ENCODE data around the gene CRYZL1. TPM values are rescaled to one million over a fixed set of nuclear protein-coding genes. Genes with fewer than 3 reads are reported as not detected.

CRYZL1 gene
- total RNA-seq, 1 donor from 2014 or later = 36.5 TPM

GRCh38 chr21:33549848-33550771, 91.4 kb downstream of the CRYZL1 start:
- H3K27ac Mint-ChIP-seq = no peak overlapping the region
- H3K27me3 Mint-ChIP-seq (ENCODE audit: low read depth) = no peaks in the 10 kb centered on the region
- peaks cover 26% of the 10 kb centered on the region for H3K4me1 Mint-ChIP-seq (ENCODE audit: low read depth)
- no peak overlapping the region for H3K4me3 Mint-ChIP-seq (ENCODE audit: low read depth)
- peaks cover 80% of the 10 kb centered on the region for H3K36me3 Mint-ChIP-seq (ENCODE audit: low read depth)
- H3K9me3 Mint-ChIP-seq = no peaks in the 10 kb centered on the region
- intact Hi-C loops (cut with micrococcal nuclease) = no loop called here
- DNase-seq (ENCODE audit: low spot score) = no peak

DNA sequence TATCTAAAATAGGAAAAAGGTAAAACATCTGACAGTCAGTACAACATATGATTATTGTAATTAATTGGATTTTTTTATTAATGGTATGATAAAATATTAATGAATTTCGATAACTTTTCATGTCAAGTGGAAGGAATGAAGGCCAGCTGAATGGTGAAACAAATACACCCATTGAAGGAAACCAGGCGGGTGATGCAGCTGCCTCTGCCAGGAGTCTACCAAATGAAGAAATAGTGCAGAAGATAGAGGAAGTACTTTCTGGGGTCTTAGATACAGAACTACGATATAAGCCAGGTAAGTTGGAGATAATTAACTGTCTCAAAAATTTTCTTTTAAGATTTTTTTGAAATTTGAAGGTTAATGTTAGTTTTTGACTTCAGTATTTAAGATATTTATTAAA, 95.5 kb downstream of the CRYZL1 start:
- Mint-ChIP-seq H3K4me3 (ENCODE audit: low read depth) (no peak overlapping the region), H3K27me3 (ENCODE audit: low read depth) (no peaks in the 10 kb centered on the region), H3K4me1 (ENCODE audit: low read depth) (peaks cover 20% of the 10 kb centered on the region), H3K9me3 (no peaks in the 10 kb centered on the region), H3K27ac (peak overlapping the region; percentile 42), H3K36me3 (ENCODE audit: low read depth) (peaks cover 59% of the 10 kb centered on the region)
- intact Hi-C loops (cut with micrococcal nuclease) = no loop called here
- DNase-seq (ENCODE audit: low spot score) = no peak

- H3K36me3 Mint-ChIP-seq (ENCODE audit: low read depth) = peaks cover 60% of the 10 kb centered on the region
- intact Hi-C loops (cut with micrococcal nuclease) = loop anchor here (5.0 kb wide), 1 partner anchor 317 kb away; the partner anchor contains the start of gene IFNAR2
Measured at GRCh38 chr21:33544451-33545195, 96.9 kb downstream of the CRYZL1 start.

GRCh38 chr21:33543505-33544129, 97.9 kb downstream of the CRYZL1 start:
- Mint-ChIP-seq H3K4me3 (ENCODE audit: low read depth) (peak overlapping the region; percentile 95), H3K36me3 (ENCODE audit: low read depth) (peaks cover 57% of the 10 kb centered on the region), H3K27ac (peak overlapping the region; percentile 100), H3K4me1 (ENCODE audit: low read depth) (peaks cover 31% of the 10 kb centered on the region), H3K9me3 (no peaks in the 10 kb centered on the region), H3K27me3 (ENCODE audit: low read depth) (no peaks in the 10 kb centered on the region)
- intact Hi-C loops (cut with micrococcal nuclease) = loop anchor here (1.0 to 5.0 kb wide), 4 partner anchors 23 to 316 kb away; partner anchors contain the start of genes DNAJC28, DONSON and IFNAR2
- DNase-seq (ENCODE audit: low spot score) = peak; percentile 72

More at GRCh38 chr21:33544451-33545195, 96.9 kb downstream of the CRYZL1 start:
- H3K27me3 Mint-ChIP-seq (ENCODE audit: low read depth) = no peaks in the 10 kb centered on the region
- H3K27ac Mint-ChIP-seq = peak overlapping the region; percentile 100
- H3K9me3 Mint-ChIP-seq = no peaks in the 10 kb centered on the region
- no peak for DNase-seq (ENCODE audit: low spot score)
- H3K4me3 Mint-ChIP-seq (ENCODE audit: low read depth) = peak overlapping the region; percentile 95
- peaks cover 29% of the 10 kb centered on the region for H3K4me1 Mint-ChIP-seq (ENCODE audit: low read depth)

DNA sequence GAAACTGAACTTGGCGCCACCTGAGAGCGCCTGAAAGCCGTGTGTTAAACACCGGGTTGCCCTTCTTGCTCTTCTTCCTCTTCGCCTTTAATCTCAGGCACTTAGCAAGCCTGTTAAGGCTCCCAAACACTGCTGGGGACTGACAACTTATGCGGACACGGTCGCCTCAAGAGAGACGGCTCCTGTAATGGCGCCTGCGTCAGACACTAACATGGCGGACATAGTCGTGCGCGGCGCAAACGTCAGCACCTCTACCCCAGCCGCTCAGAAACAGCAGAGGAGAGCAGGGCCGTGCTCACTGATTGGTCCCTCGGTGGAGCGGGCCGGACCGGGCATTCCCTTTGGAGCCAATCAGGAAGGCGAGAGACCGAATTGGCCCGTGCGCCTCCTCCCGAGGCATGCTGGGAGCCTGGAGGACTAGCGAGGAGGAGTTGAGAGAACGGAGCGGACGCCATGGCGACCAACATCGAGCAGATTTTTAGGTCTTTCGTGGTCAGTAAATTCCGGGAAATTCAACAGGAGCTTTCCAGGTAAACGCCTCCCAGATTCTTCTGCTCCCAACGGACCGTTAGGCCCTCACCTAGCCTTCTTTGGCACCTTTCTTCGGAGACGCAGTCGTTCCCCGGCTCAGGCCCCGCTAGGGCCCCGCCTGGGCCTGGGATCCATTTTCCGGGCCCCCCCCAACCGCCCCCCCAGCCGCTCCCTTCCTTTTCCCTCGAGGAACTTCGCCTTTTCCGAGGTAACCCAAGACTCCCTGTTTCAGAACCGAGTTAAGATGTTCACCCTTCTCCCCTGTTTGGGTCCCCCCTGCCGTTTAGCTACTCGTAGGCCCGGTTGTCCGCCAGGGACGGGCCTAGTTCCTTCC, 98.7 kb downstream of the CRYZL1 start, which contains the start of gene SON:
TSS of gene SON (plus strand) at position 399 of the 865 bp plus-strand sequence. CDS start at position 454, 55 bp downstream.
- peaks cover 56% of the 10 kb centered on the region for H3K36me3 Mint-ChIP-seq (ENCODE audit: low read depth)
- intact Hi-C loops (cut with micrococcal nuclease) = loop anchor here (1.0 to 5.0 kb wide), 7 partner anchors 24 to 771 kb away; partner anchors contain the start of genes CRYZL1, DNAJC28, DONSON and IFNAR2
- H3K4me3 Mint-ChIP-seq (ENCODE audit: low read depth) = peak within 1 kb of the TSS; percentile 95
- H3K4me1 Mint-ChIP-seq (ENCODE audit: low read depth) = peaks cover 31% of the 10 kb centered on the region
- no peaks in the 10 kb centered on the region for H3K27me3 Mint-ChIP-seq (ENCODE audit: low read depth)
- DNase-seq (ENCODE audit: low spot score) = peak; percentile 98
- peak within 1 kb of the TSS; percentile 100 for H3K27ac Mint-ChIP-seq
- no peaks in the 10 kb centered on the region for H3K9me3 Mint-ChIP-seq

DNA sequence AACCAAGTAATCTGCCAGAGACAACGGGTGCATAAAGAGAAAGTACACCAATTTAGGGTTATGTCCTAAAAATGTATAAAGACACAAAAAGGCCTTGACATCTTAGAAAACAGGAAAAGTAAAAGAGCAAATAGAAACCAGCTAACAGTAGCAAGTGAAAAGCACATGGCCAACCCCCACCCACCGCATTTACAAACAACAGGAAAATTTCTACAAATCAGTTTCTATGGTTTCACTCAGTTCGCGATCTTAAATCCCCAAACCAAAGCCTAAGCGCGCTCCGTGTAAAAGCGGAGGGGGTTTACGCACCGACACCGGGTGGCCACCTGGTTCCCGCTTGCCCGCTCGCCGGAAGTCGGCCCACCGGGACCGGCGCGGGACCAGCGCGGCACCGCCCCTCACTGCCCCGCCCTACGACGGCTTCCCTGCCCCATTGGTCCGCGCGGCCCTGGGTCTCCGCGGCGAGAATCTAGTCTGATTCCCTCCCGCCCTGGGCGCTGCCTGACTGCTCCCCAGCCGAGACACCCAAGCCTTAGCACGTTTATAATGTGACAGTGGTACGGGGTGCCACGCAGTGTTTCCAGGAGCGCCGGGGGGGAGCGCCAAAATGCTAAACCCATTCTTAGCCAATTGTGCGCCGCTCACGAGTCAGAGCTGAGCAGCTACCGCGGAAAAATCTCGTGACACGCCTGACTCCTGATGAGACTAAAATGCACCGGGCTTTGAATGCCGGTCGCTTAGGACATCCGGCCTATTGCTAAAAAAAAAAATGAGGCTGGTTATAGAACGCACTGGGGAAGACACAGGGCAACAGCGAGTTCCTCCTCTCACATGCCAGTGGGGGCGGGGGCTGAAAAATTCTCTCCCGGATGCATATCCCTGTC, 99.5 kb downstream of the CRYZL1 start, which contains the start of gene GART:
TSS of gene GART (minus strand) at position 362 of the 884 bp plus-strand sequence. CDS start 2,802 bp downstream, outside the sequence.
- intact Hi-C loops (cut with micrococcal nuclease) = loop anchor here (1.0 to 5.0 kb wide), 6 partner anchors 25 to 770 kb away; partner anchors contain the start of genes CRYZL1, DNAJC28 and IFNAR2
- DNase-seq (ENCODE audit: low spot score) = peak; percentile 80
- Mint-ChIP-seq H3K9me3 (peaks cover 5% of the 10 kb centered on the region), H3K27ac (peak within 1 kb of the TSS; percentile 100), H3K36me3 (ENCODE audit: low read depth) (peaks cover 59% of the 10 kb centered on the region), H3K27me3 (ENCODE audit: low read depth) (no peaks in the 10 kb centered on the region), H3K4me3 (ENCODE audit: low read depth) (peak within 1 kb of the TSS; percentile 95), H3K4me1 (ENCODE audit: low read depth) (peaks cover 36% of the 10 kb centered on the region)

GRCh38 chr21:33541105-33541711, 100.3 kb downstream of the CRYZL1 start:
- intact Hi-C loops (cut with micrococcal nuclease) = loop anchor here (5.0 kb wide), 1 partner anchor 314 kb away; the partner anchor contains the start of gene IFNAR2
- no peaks in the 10 kb centered on the region for H3K27me3 Mint-ChIP-seq (ENCODE audit: low read depth)
- peaks cover 63% of the 10 kb centered on the region for H3K36me3 Mint-ChIP-seq (ENCODE audit: low read depth)
- H3K4me3 Mint-ChIP-seq (ENCODE audit: low read depth) = peak overlapping the region; percentile 95
- H3K4me1 Mint-ChIP-seq (ENCODE audit: low read depth) = peaks cover 36% of the 10 kb centered on the region
- peak overlapping the region; percentile 100 for H3K27ac Mint-ChIP-seq
- DNase-seq (ENCODE audit: low spot score) = no peak
- H3K9me3 Mint-ChIP-seq = peaks cover 5% of the 10 kb centered on the region

- H3K27me3 Mint-ChIP-seq (ENCODE audit: low read depth) = no peaks in the 10 kb centered on the region
- peak overlapping the region; percentile 95 for H3K4me3 Mint-ChIP-seq (ENCODE audit: low read depth)
- peaks cover 31% of the 10 kb centered on the region for H3K4me1 Mint-ChIP-seq (ENCODE audit: low read depth)
- H3K36me3 Mint-ChIP-seq (ENCODE audit: low read depth) = peaks cover 63% of the 10 kb centered on the region
- peak overlapping the region; percentile 100 for H3K27ac Mint-ChIP-seq
- peaks cover 5% of the 10 kb centered on the region for H3K9me3 Mint-ChIP-seq
- no peak for DNase-seq (ENCODE audit: low spot score)
- intact Hi-C loops (cut with micrococcal nuclease) = loop anchor here (5.0 kb wide), 1 partner anchor 313 kb away; the partner anchor contains the start of gene IFNAR2
Measured at GRCh38 chr21:33540711-33541104, 100.8 kb downstream of the CRYZL1 start.

DNA sequence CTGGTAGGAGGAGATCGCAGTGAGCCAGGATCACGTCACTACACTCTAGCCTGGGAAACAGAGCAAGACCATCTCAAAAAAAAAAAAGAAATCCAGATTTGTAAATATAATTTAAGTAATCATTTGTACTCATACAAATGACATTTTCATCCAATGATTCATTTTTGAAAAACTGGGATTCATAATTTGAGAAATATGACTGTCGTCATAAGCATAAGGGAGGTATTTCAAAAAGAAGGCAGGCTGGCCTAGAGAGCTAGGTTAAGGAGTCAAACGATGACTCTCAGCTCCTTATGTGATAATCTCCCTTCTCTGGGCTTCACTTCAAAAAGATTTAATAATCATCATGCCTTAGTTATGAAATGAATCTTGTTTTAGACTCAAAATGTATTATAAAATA, 101.9 kb downstream of the CRYZL1 start:
- no peak for DNase-seq (ENCODE audit: low spot score)
- Mint-ChIP-seq H3K4me3 (ENCODE audit: low read depth) (no peak overlapping the region), H3K27ac (no peak overlapping the region), H3K4me1 (ENCODE audit: low read depth) (peaks cover 23% of the 10 kb centered on the region), H3K36me3 (ENCODE audit: low read depth) (peaks cover 69% of the 10 kb centered on the region), H3K27me3 (ENCODE audit: low read depth) (no peaks in the 10 kb centered on the region), H3K9me3 (peaks cover 5% of the 10 kb centered on the region)
- intact Hi-C loops (cut with micrococcal nuclease) = loop anchor here (5.0 kb wide), 1 partner anchor 312 kb away; the partner anchor contains the start of gene IFNAR2

Data from activated T-helper 2 cell treated with anti-CD3 and anti-CD28 coated beads, Interferon-gamma antibody, Interleukin-2, Interleukin-4, amounts not matched to agents 10 μg/mL and 5 μg/mL and 100 μg/mL, durations not matched to agents 14 hours and 24 hours and 36 hours (primary cell).